ENCODE data around the gene RAB10.
"Not testable (repeated sequence)": the region's sequence is repeated elsewhere in the genome, so short reads cannot be mapped to it uniquely, and the experiment has no call there.

Gene RAB10

GRCh38 chr2:26157580-26157979, 123.7 kb downstream of the RAB10 start:
- no peak for DNase-seq (ENCODE audit: low read depth)

GRCh38 chr2:26161926-26162325, 128.0 kb downstream of the RAB10 start:
- no peak for DNase-seq (ENCODE audit: low read depth)

- DNase-seq (ENCODE audit: low read depth): no peak
These were observed 129.1 kb downstream of the RAB10 start for GRCh38 chr2:26162963-26163362.

- no peak for DNase-seq (ENCODE audit: low read depth)
These were observed 130.3 kb downstream of the RAB10 start for GRCh38 chr2:26164231-26164630.

GRCh38 chr2:26164641-26165211, 130.8 kb downstream of the RAB10 start:
- DNase-seq (ENCODE audit: low read depth): no peak

- no peak for DNase-seq (ENCODE audit: low read depth)
These were observed 131.5 kb downstream of the RAB10 start for GRCh38 chr2:26165403-26165802.

- DNase-seq (ENCODE audit: low read depth): not testable (repeated sequence)
These were observed 132.7 kb downstream of the RAB10 start for GRCh38 chr2:26166541-26166940.

- no peak for DNase-seq (ENCODE audit: low read depth)
These were observed 134.9 kb downstream of the RAB10 start for GRCh38 chr2:26168785-26169184.

- DNase-seq (ENCODE audit: low read depth): no peak
These were observed 135.3 kb downstream of the RAB10 start for GRCh38 chr2:26169226-26169625.

GRCh38 chr2:26169681-26170414, 136.0 kb downstream of the RAB10 start:
- DNase-seq (ENCODE audit: low read depth): no peak

- no peak for DNase-seq (ENCODE audit: low read depth)
These were observed 136.9 kb downstream of the RAB10 start for GRCh38 chr2:26170795-26171194.

- DNase-seq (ENCODE audit: low read depth): no peak
These were observed 138.4 kb downstream of the RAB10 start for GRCh38 chr2:26172189-26172870.

GRCh38 chr2:26172871-26173775, 139.2 kb downstream of the RAB10 start, which contains the start of gene GAREM2:
Gene GAREM2 (plus strand): TSS chr2:26173088. CDS start chr2:26173221, 133 bp downstream.
- no peak for DNase-seq (ENCODE audit: low read depth)

- DNase-seq (ENCODE audit: low read depth): no peak
These were observed 140.0 kb downstream of the RAB10 start for GRCh38 chr2:26173776-26174482.

GRCh38 chr2:26174691-26175465, 141.0 kb downstream of the RAB10 start:
- no peak for DNase-seq (ENCODE audit: low read depth)

- DNase-seq (ENCODE audit: low read depth): no peak
These were observed 141.8 kb downstream of the RAB10 start for GRCh38 chr2:26175466-26176278.

GRCh38 chr2:26176279-26176615, 142.4 kb downstream of the RAB10 start:
- no peak for DNase-seq (ENCODE audit: low read depth)

- no peak for DNase-seq (ENCODE audit: low read depth)
These were observed 143.2 kb downstream of the RAB10 start for GRCh38 chr2:26177122-26177521.

GRCh38 chr2:26178246-26178645, 144.4 kb downstream of the RAB10 start:
- no peak for DNase-seq (ENCODE audit: low read depth)

Measured in activated T-cell treated with anti-CD3 and anti-CD28 coated beads for 1 hour (primary cell).